PFSK-1 (cell line): Measurements from ENCODE around the gene ABCB9.

Source experiments
- FOXP2 ChIP-seq: optimal IDR thresholded peaks from 2 replicates; pipeline ENCODE3; 2011; ENCODE audit warnings: borderline replicate concordance, control low read depth, inconsistent platforms; ENCODE audit not compliant: insufficient read depth; ENCODE audit errors: extremely low read length, extremely low read depth
- POLR2AphosphoS5 ChIP-seq: IDR thresholded peaks from 2 replicates; pipeline ENCODE4 v1.6.1; 2012; ENCODE audit warnings: low read depth, mild to moderate bottlenecking, control low read depth, low read length, moderate library complexity
- SIN3A ChIP-seq: IDR thresholded peaks from 2 replicates; pipeline ENCODE4 v1.6.1; 2012; ENCODE audit warnings: mild to moderate bottlenecking, low read length, moderate library complexity, borderline replicate concordance; ENCODE audit not compliant: insufficient read depth
- TAF1 ChIP-seq: IDR thresholded peaks from 2 replicates; pipeline ENCODE4 v1.6.1; 2012; ENCODE audit warnings: low read length, control low read depth, borderline replicate concordance; ENCODE audit not compliant: insufficient read depth
- TF ChIP-seq, protein P1 (sequence below), 2 experiments: IDR thresholded peaks; 2 replicates each; pipeline versions ENCODE4 v1.6.1 to v1.8.0; 2011 to 2012; ENCODE audit warnings: low read depth in 2 of 2, low read length in 2 of 2, control low read depth in 1 of 2, inconsistent platforms in 1 of 2, mild to moderate bottlenecking in 1 of 2, moderate library complexity in 1 of 2; ENCODE audit not compliant: insufficient read depth in 1 of 2

Gene ABCB9

DNA sequence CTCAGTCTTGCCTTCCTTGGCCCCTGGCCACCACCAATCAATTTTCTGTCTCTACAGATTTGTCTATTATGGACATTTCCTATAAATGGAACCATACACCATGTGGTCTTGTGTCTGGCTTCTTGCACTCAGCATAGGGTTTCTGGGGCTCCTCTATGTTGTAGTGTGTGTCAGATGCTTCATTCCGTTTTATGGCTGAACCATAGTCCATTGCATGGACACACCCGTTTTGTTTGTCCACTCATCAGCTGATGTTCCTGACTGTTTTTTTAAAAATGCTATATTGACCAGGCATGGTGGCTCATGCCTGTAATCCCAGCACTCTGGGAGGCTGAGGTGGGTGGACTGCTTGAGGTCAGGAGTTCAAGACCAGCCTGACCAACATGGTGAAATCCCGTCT lies 35.2 kb upstream of the ABCB9 start:
- TF ChIP-seq FOXP2, result no peak
- no peak for TF ChIP-seq TAF1
- TF ChIP-seq, protein P1, sequence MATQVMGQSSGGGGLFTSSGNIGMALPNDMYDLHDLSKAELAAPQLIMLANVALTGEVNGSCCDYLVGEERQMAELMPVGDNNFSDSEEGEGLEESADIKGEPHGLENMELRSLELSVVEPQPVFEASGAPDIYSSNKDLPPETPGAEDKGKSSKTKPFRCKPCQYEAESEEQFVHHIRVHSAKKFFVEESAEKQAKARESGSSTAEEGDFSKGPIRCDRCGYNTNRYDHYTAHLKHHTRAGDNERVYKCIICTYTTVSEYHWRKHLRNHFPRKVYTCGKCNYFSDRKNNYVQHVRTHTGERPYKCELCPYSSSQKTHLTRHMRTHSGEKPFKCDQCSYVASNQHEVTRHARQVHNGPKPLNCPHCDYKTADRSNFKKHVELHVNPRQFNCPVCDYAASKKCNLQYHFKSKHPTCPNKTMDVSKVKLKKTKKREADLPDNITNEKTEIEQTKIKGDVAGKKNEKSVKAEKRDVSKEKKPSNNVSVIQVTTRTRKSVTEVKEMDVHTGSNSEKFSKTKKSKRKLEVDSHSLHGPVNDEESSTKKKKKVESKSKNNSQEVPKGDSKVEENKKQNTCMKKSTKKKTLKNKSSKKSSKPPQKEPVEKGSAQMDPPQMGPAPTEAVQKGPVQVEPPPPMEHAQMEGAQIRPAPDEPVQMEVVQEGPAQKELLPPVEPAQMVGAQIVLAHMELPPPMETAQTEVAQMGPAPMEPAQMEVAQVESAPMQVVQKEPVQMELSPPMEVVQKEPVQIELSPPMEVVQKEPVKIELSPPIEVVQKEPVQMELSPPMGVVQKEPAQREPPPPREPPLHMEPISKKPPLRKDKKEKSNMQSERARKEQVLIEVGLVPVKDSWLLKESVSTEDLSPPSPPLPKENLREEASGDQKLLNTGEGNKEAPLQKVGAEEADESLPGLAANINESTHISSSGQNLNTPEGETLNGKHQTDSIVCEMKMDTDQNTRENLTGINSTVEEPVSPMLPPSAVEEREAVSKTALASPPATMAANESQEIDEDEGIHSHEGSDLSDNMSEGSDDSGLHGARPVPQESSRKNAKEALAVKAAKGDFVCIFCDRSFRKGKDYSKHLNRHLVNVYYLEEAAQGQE (IDR thresholded peaks at IDR 0.05; ENCODE audit: insufficient read depth in 1 of 2, low read depth in 2 of 2, low read length in 2 of 2), result no peak
- TF ChIP-seq SIN3A, result no peak
- TF ChIP-seq POLR2AphosphoS5, result no peak

DNA sequence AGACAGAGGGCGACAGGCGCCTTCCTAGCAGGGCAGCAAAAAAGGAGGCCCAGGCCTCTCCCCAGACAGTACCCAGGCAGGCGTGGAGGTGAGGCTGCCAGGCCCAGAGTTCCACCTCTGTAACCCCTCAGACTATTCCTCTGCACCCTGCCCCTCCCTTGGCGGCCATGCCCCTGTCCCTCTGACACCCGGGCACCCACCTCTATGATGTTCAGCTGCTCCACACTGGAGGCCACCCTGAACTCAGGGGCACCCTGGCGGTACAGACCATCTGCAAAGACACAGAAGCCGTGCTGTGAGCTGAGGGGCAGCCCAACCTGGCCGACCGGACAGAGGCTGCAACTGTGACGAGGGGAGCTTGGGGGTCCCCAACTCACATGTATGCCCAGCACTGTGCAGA lies 34.3 kb upstream of the ABCB9 start:
- TF ChIP-seq POLR2AphosphoS5 (no peak), TAF1 (no peak), SIN3A (no peak), FOXP2 (no peak)
- TF ChIP-seq, protein P1 (IDR thresholded peaks at IDR 0.05; ENCODE audit: insufficient read depth in 1 of 2, low read depth in 2 of 2, low read length in 2 of 2), result no peak

DNA sequence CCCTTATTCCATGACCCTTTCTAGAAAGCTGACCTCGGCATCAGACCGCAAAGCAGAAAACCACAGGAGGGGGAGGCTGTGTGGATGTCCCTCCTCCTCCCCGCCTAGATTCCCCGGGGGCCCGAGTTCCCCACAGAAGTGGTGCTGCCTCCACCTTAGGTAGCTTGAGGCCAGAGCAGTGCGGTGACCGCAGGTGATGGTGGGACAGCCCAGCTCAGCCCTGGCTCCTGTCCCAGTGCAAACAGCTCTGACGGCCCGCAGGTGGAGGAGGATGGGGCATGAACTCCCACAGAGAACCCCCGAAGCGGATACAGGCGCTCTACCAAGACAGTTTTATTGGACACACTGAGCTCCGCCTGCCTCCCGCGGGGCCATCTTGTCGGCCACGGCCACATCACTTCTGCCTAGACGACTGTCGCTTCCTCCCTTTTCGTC lies 33.7 kb upstream of the ABCB9 start:
- no peak for TF ChIP-seq FOXP2
- TF ChIP-seq SIN3A, result no peak
- TF ChIP-seq, protein P1 (IDR thresholded peaks at IDR 0.05; ENCODE audit: insufficient read depth in 1 of 2, low read depth in 2 of 2, low read length in 2 of 2), result no peak
- no peak for TF ChIP-seq TAF1
- TF ChIP-seq POLR2AphosphoS5, result no peak

DNA sequence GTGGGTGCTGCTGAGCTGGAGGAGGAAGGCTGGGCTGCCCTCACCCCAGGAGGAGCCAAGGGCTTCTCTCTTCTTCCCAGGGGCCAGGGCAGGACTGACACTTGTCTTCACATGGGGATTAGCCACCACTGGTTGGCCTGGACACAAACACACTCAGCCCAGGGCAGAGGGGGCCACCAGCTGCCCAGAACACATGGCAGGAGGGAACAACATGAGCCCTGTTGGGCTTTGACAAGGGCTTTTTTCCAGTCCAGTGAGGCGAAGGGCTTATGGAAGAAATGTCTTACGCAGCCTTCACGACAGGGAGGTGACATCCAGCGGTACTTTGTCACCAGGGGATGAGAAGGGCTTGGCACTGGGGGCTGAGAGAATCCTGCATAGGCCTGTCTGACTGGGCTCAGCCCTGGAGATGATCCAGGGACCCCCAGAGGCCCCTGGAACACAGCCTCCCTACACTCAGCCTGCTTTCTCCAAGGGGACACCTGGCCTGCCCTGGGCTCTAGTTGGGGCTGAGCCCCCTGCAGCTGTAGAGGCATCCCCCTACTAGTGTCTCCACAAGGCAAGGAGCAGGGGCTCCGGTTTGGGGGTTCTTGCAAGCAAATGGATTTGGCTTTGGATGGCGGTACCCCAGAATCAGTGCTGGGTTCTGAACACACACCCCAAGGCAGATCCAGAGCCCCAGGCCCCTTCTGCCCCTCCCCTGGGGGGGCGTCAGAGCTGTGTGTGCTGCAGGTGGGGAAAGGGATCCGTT lies 33.1 kb upstream of the ABCB9 start:
- TF ChIP-seq POLR2AphosphoS5, result no peak
- no peak for TF ChIP-seq FOXP2
- TF ChIP-seq, protein P1 (IDR thresholded peaks at IDR 0.05; ENCODE audit: insufficient read depth in 1 of 2, low read depth in 2 of 2, low read length in 2 of 2), result no peak
- no peak for TF ChIP-seq TAF1
- TF ChIP-seq SIN3A, result no peak

DNA sequence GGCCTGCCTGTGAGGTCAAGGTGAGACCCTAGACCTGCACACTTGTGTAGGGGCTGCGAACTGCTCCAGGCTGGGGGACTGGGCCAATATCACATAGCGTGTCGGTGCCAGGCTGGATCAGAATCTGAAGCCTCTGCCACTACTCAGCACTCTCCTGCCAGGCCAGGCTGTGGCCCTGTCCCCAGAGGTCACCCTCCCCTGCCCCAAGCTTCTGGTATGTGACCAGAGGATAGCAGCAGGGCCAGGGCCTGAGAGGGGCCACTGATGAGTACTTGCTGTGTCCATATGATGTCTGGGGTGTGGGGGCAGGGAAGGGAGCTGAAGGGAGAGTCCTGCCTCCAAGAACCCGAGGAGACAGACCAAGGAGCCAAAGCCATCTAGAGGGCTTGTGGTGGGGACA lies 32.1 kb upstream of the ABCB9 start:
- no peak for TF ChIP-seq FOXP2
- TF ChIP-seq SIN3A, result no peak
- TF ChIP-seq TAF1, result no peak
- TF ChIP-seq, protein P1 (IDR thresholded peaks at IDR 0.05; ENCODE audit: insufficient read depth in 1 of 2, low read depth in 2 of 2, low read length in 2 of 2), result no peak
- no peak for TF ChIP-seq POLR2AphosphoS5
